Measurements from ENCODE around the gene CREBL2.
"Not testable (repeated sequence)": the region's sequence is repeated elsewhere in the genome, so short reads cannot be mapped to it uniquely, and the experiment has no call there.

CREBL2 gene

GRCh38 chr12:12648284-12648683, 36.6 kb downstream of the CREBL2 start:
- DNase-seq (ENCODE audit: low spot score in 2 of 2) (no peak), ATAC-seq (replicated peaks; ENCODE audit: extremely low read depth, poor library complexity, severe bottlenecking) (no peak)
- no peak overlapping the region for H3K4me3 Mint-ChIP-seq
- H3K27me3 Mint-ChIP-seq, result no peaks in the 10 kb centered on the region
- H3K36me3 Mint-ChIP-seq (ENCODE audit: insufficient read depth), result peaks cover 10% of the 10 kb centered on the region
- peaks cover 8% of the 10 kb centered on the region for H3K9me3 Mint-ChIP-seq
- no peak overlapping the region for H3K27ac Mint-ChIP-seq (ENCODE audit: low read depth)
- H3K4me1 Mint-ChIP-seq, result peaks cover 5% of the 10 kb centered on the region

- DNase-seq (ENCODE audit: low spot score in 2 of 2) (no peak), ATAC-seq (replicated peaks; ENCODE audit: extremely low read depth, poor library complexity, severe bottlenecking) (no peak)
- no peak overlapping the region for H3K27ac Mint-ChIP-seq (ENCODE audit: low read depth)
- H3K4me1 Mint-ChIP-seq, result peaks cover 5% of the 10 kb centered on the region
- H3K4me3 Mint-ChIP-seq, result no peak overlapping the region
- no peaks in the 10 kb centered on the region for H3K27me3 Mint-ChIP-seq
- H3K9me3 Mint-ChIP-seq, result peaks cover 8% of the 10 kb centered on the region
- H3K36me3 Mint-ChIP-seq (ENCODE audit: insufficient read depth), result peaks cover 6% of the 10 kb centered on the region
These were observed 37.4 kb downstream of the CREBL2 start for GRCh38 chr12:12648951-12649650.

- H3K4me1 Mint-ChIP-seq, result no peaks in the 10 kb centered on the region
- ATAC-seq (replicated peaks; ENCODE audit: extremely low read depth, poor library complexity, severe bottlenecking), result no peak
- H3K27me3 Mint-ChIP-seq, result no peaks in the 10 kb centered on the region
- no peak overlapping the region for H3K4me3 Mint-ChIP-seq
- no peak overlapping the region for H3K27ac Mint-ChIP-seq (ENCODE audit: low read depth)
- peaks cover 6% of the 10 kb centered on the region for H3K36me3 Mint-ChIP-seq (ENCODE audit: insufficient read depth)
- peaks cover 8% of the 10 kb centered on the region for H3K9me3 Mint-ChIP-seq
- no peak for DNase-seq (ENCODE audit: low spot score in 2 of 2)
These were observed 40.1 kb downstream of the CREBL2 start for GRCh38 chr12:12651752-12652151.

GRCh38 chr12:12652704-12653103, 41.0 kb downstream of the CREBL2 start:
- not testable (repeated sequence) for H3K27me3 Mint-ChIP-seq; H3K4me3 Mint-ChIP-seq; H3K9me3 Mint-ChIP-seq; DNase-seq (ENCODE audit: low spot score in 2 of 2); H3K36me3 Mint-ChIP-seq (ENCODE audit: insufficient read depth); ATAC-seq (replicated peaks; ENCODE audit: extremely low read depth, poor library complexity, severe bottlenecking); H3K27ac Mint-ChIP-seq (ENCODE audit: low read depth); H3K4me1 Mint-ChIP-seq

GRCh38 chr12:12653922-12654321, 42.2 kb downstream of the CREBL2 start:
- no peaks in the 10 kb centered on the region for H3K4me1 Mint-ChIP-seq
- H3K4me3 Mint-ChIP-seq, result no peak overlapping the region
- no peak overlapping the region for H3K27ac Mint-ChIP-seq (ENCODE audit: low read depth)

GRCh38 chr12:12654691-12655460, 43.2 kb downstream of the CREBL2 start:
- Mint-ChIP-seq H3K27me3 (no peaks in the 10 kb centered on the region), H3K4me1 (no peaks in the 10 kb centered on the region), H3K36me3 (ENCODE audit: insufficient read depth) (peaks cover 4% of the 10 kb centered on the region), H3K9me3 (no peaks in the 10 kb centered on the region), H3K4me3 (no peak overlapping the region), H3K27ac (ENCODE audit: low read depth) (no peak overlapping the region)
- DNase-seq (ENCODE audit: low spot score in 2 of 2) (no peak), ATAC-seq (replicated peaks; ENCODE audit: extremely low read depth, poor library complexity, severe bottlenecking) (no peak)

More at GRCh38 chr12:12653922-12654321, 42.2 kb downstream of the CREBL2 start:
- ATAC-seq (replicated peaks; ENCODE audit: extremely low read depth, poor library complexity, severe bottlenecking) (no peak), DNase-seq (ENCODE audit: low spot score in 2 of 2) (no peak)
- Mint-ChIP-seq H3K9me3 (peaks cover 3% of the 10 kb centered on the region), H3K27me3 (no peaks in the 10 kb centered on the region), H3K36me3 (ENCODE audit: insufficient read depth) (peaks cover 6% of the 10 kb centered on the region)

GRCh38 chr12:12660201-12660600, 48.5 kb downstream of the CREBL2 start:
- Mint-ChIP-seq H3K9me3 (no peaks in the 10 kb centered on the region), H3K27ac (ENCODE audit: low read depth) (peak overlapping the region; percentile 51), H3K36me3 (ENCODE audit: insufficient read depth) (peaks cover 2% of the 10 kb centered on the region), H3K27me3 (no peaks in the 10 kb centered on the region), H3K4me3 (no peak overlapping the region), H3K4me1 (no peaks in the 10 kb centered on the region)
- ATAC-seq (replicated peaks; ENCODE audit: extremely low read depth, poor library complexity, severe bottlenecking), result no peak
- DNase-seq (ENCODE audit: low spot score in 2 of 2), result no peak

- H3K27ac Mint-ChIP-seq (ENCODE audit: low read depth), result no peak overlapping the region
- no peaks in the 10 kb centered on the region for H3K4me1 Mint-ChIP-seq
- no peaks in the 10 kb centered on the region for H3K9me3 Mint-ChIP-seq
- no peaks in the 10 kb centered on the region for H3K27me3 Mint-ChIP-seq
- DNase-seq (ENCODE audit: low spot score in 2 of 2) (no peak), ATAC-seq (replicated peaks; ENCODE audit: extremely low read depth, poor library complexity, severe bottlenecking) (no peak)
- no peaks in the 10 kb centered on the region for H3K36me3 Mint-ChIP-seq (ENCODE audit: insufficient read depth)
- no peak overlapping the region for H3K4me3 Mint-ChIP-seq
These were observed 49.6 kb downstream of the CREBL2 start for GRCh38 chr12:12661086-12661856.

GRCh38 chr12:12663644-12664294, 52.1 kb downstream of the CREBL2 start:
- no peaks in the 10 kb centered on the region for H3K4me1 Mint-ChIP-seq
- no peaks in the 10 kb centered on the region for H3K27me3 Mint-ChIP-seq
- no peaks in the 10 kb centered on the region for H3K9me3 Mint-ChIP-seq
- no peak for DNase-seq (ENCODE audit: low spot score in 2 of 2)
- no peak overlapping the region for H3K4me3 Mint-ChIP-seq
- H3K36me3 Mint-ChIP-seq (ENCODE audit: insufficient read depth), result no peaks in the 10 kb centered on the region
- no peak for ATAC-seq (replicated peaks; ENCODE audit: extremely low read depth, poor library complexity, severe bottlenecking)
- no peak overlapping the region for H3K27ac Mint-ChIP-seq (ENCODE audit: low read depth)

- Mint-ChIP-seq H3K9me3 (no peaks in the 10 kb centered on the region), H3K27me3 (no peaks in the 10 kb centered on the region), H3K36me3 (ENCODE audit: insufficient read depth) (no peaks in the 10 kb centered on the region), H3K4me3 (no peak overlapping the region), H3K27ac (ENCODE audit: low read depth) (no peak overlapping the region), H3K4me1 (no peaks in the 10 kb centered on the region)
- ATAC-seq (replicated peaks; ENCODE audit: extremely low read depth, poor library complexity, severe bottlenecking) (no peak), DNase-seq (ENCODE audit: low spot score in 2 of 2) (no peak)
These were observed 53.5 kb downstream of the CREBL2 start for GRCh38 chr12:12665194-12665593.

GRCh38 chr12:12668005-12668404, 56.3 kb downstream of the CREBL2 start:
- Mint-ChIP-seq H3K9me3 (no peaks in the 10 kb centered on the region), H3K4me1 (no peaks in the 10 kb centered on the region), H3K27ac (ENCODE audit: low read depth) (no peak overlapping the region), H3K27me3 (no peaks in the 10 kb centered on the region), H3K36me3 (ENCODE audit: insufficient read depth) (no peaks in the 10 kb centered on the region), H3K4me3 (no peak overlapping the region)
- ATAC-seq (replicated peaks; ENCODE audit: extremely low read depth, poor library complexity, severe bottlenecking), result no peak
- DNase-seq (ENCODE audit: low spot score in 2 of 2), result no peak

- no peaks in the 10 kb centered on the region for H3K9me3 Mint-ChIP-seq
- no peaks in the 10 kb centered on the region for H3K27me3 Mint-ChIP-seq
- no peak for DNase-seq (ENCODE audit: low spot score in 2 of 2)
- H3K4me3 Mint-ChIP-seq, result no peak overlapping the region
- ATAC-seq (replicated peaks; ENCODE audit: extremely low read depth, poor library complexity, severe bottlenecking), result no peak
- no peaks in the 10 kb centered on the region for H3K36me3 Mint-ChIP-seq (ENCODE audit: insufficient read depth)
- no peak overlapping the region for H3K27ac Mint-ChIP-seq (ENCODE audit: low read depth)
- H3K4me1 Mint-ChIP-seq, result no peaks in the 10 kb centered on the region
These were observed 57.3 kb downstream of the CREBL2 start for GRCh38 chr12:12669020-12669419.
